A549 (cell line): Measurements from ENCODE around the gene PDSS2. TPM values are rescaled to one million over a fixed set of nuclear protein-coding genes. Genes with fewer than 3 reads are reported as not detected.

Experiments used
- ATAC-seq, 2 experiments: fragments of 200-7000 bp in 1 of 2; fragments of >200 bp in 1 of 2; cut with Nextera tagmentation in 1 of 2; cut with Tn5 transposase in 1 of 2; 3 replicates each; pipeline versions ENCODE4 v1.8.0 to v1.9.1; 2018 to 2020; ENCODE audit warnings: mild to moderate bottlenecking in 1 of 2, moderate library complexity in 1 of 2
- CTCF ChIA-PET: fragments of 300-600 bp; sonication (Branson Sonifier 250); formaldehyde crosslinking; extraction: SDS; loops from one replicate; lab custom pipeline; 2021; ENCODE audit warnings: antibody characterized with exemption, inconsistent platforms; lab: Yijun Ruan, JAX
- POLR2A ChIA-PET: fragments of 350-600 bp; formaldehyde crosslinking; extraction: SDS; loops from one replicate; lab custom pipeline; 2021; ENCODE audit warnings: antibody characterized with exemption, inconsistent platforms; lab: Yijun Ruan, JAX
- DNase-seq, 2 experiments: peaks; one replicate each; pipeline versions ENCODE4 v3.0.0 to v3.0.0-alpha.2; 2011 to 2016; ENCODE audit warnings: low read depth in 1 of 2, low spot score in 1 of 2
- FAIRE-seq: peaks from 2 replicates; lab custom pipeline; 2011; peaks lifted over from hg19 to GRCh38; lab: Jason Lieb, UNC
- H3K27ac ChIP-seq, 2 experiments: fragments of >200 bp; sonication (Bioruptor Twin); formaldehyde crosslinking; 3 replicates each; pipeline ENCODE4 v1.5.1; 2016 to 2017
- H3K4me1 ChIP-seq: fragments of >200 bp; sonication (Bioruptor Twin); formaldehyde crosslinking; 3 replicates; pipeline ENCODE4 v1.6.1; 2016
- H3K4me2 ChIP-seq: fragments of >200 bp; sonication (Bioruptor Twin); formaldehyde crosslinking; 3 replicates; pipeline ENCODE4 v1.6.1; 2016
- H3K4me3 ChIP-seq: fragments of >200 bp; sonication (Bioruptor Twin); formaldehyde crosslinking; 3 replicates; pipeline ENCODE4 v1.5.1; 2016
- H3K9me3 ChIP-seq: fragments of >200 bp; sonication (Bioruptor Twin); formaldehyde crosslinking; 3 replicates; pipeline ENCODE4 v1.6.1; 2016
- CBX8 ChIP-seq: fragments of 200-600 bp; sonication (generic); IDR thresholded peaks from 2 replicates; pipeline ENCODE4 v1.6.1; 2016
- CEBPB ChIP-seq, 2 experiments: fragments of >200 bp in 1 of 2; sonication (Bioruptor Twin) in 1 of 2; formaldehyde crosslinking in 1 of 2; IDR thresholded peaks; 2 replicates each; pipeline ENCODE4 v1.6.1; 2012 to 2016
- CHD2 ChIP-seq: fragments of 150-350 bp; IDR thresholded peaks from 2 replicates; pipeline ENCODE4 v1.6.1; 2014; ENCODE audit warnings: low read length; ENCODE audit not compliant: partially characterized antibody
- CHD4 ChIP-seq: fragments of 200-600 bp; sonication (generic); IDR thresholded peaks from 2 replicates; pipeline ENCODE4 v1.6.1; 2016; ENCODE audit warnings: antibody characterized with exemption, mild to moderate bottlenecking, borderline replicate concordance
- EHMT2 ChIP-seq: fragments of 200-600 bp; sonication (generic); IDR thresholded peaks from 2 replicates; pipeline ENCODE4 v1.6.1; 2016; ENCODE audit warnings: antibody characterized with exemption, low read depth, mild to moderate bottlenecking, moderate library complexity
- ESRRA ChIP-seq: fragments of 150-350 bp; IDR thresholded peaks from 2 replicates; pipeline ENCODE4 v1.6.1; 2014; ENCODE audit warnings: mild to moderate bottlenecking, low read length, borderline replicate concordance
- FOSB ChIP-seq: fragments of 250-450 bp; sonication (Bioruptor Pico); IDR thresholded peaks from 2 replicates; pipeline ENCODE4 v1.5.0; 2020; ENCODE audit warnings: mild to moderate bottlenecking, moderate library complexity
- FOSL2 ChIP-seq, 2 experiments: fragments of 450-650 bp in 1 of 2; fragments of >200 bp in 1 of 2; sonication (Bioruptor Twin) in 1 of 2; formaldehyde crosslinking; IDR thresholded peaks; 2 replicates each; pipeline versions ENCODE4 v1.5.0 to v1.6.1; 2016 to 2020; ENCODE audit warnings: mild to moderate bottlenecking in 1 of 2, moderate library complexity in 1 of 2
- HDAC2 ChIP-seq: fragments of 200-600 bp; sonication (generic); IDR thresholded peaks from 2 replicates; pipeline ENCODE4 v1.6.1; 2016
- HOXB5 ChIP-seq: fragments of 250-450 bp; sonication (Bioruptor Pico); IDR thresholded peaks from 2 replicates; pipeline ENCODE4 v1.5.0; 2020; ENCODE audit warnings: mild to moderate bottlenecking, moderate library complexity
- JUNB ChIP-seq: fragments of >200 bp; sonication (Bioruptor Twin); formaldehyde crosslinking; IDR thresholded peaks from 2 replicates; pipeline ENCODE4 v1.6.1; 2016
- MAFK ChIP-seq: fragments of 450-650 bp; IDR thresholded peaks from 2 replicates; pipeline ENCODE4 v1.6.1; 2014; ENCODE audit not compliant: partially characterized antibody
- MAX ChIP-seq: IDR thresholded peaks from 2 replicates; pipeline ENCODE4 v1.6.1; 2012
- MAZ ChIP-seq: fragments of 150-350 bp; IDR thresholded peaks from 2 replicates; pipeline ENCODE4 v1.6.1; 2014; ENCODE audit warnings: antibody characterized with exemption, low read depth, low read length, borderline replicate concordance
- NPAS2 ChIP-seq: fragments of 250-450 bp; sonication (Bioruptor Pico); IDR thresholded peaks from 2 replicates; pipeline ENCODE4 v1.8.0; 2022; ENCODE audit warnings: mild to moderate bottlenecking, moderate library complexity, borderline replicate concordance
- NR3C1 ChIP-seq: fragments of >200 bp; sonication (Bioruptor Twin); formaldehyde crosslinking; IDR thresholded peaks from 3 replicates; pipeline ENCODE4 v1.6.1; 2017
- PBX3 ChIP-seq: IDR thresholded peaks from 2 replicates; pipeline ENCODE4 v1.6.1; 2012
- POLR2A ChIP-seq: IDR thresholded peaks from 2 replicates; pipeline ENCODE4 v1.6.1; 2012; ENCODE audit warnings: mild to moderate bottlenecking, low read length
- POLR2AphosphoS2 ChIP-seq: conservative IDR thresholded peaks from 2 replicates; pipeline ENCODE4 v1.6.1; 2012; ENCODE audit warnings: low read length, improper control_type of control experiment, inconsistent platforms
- RCOR1 ChIP-seq: fragments of 150-350 bp; IDR thresholded peaks from 2 replicates; pipeline ENCODE4 v1.6.1; 2014; ENCODE audit warnings: antibody characterized with exemption, low read length, low read depth
- RNF2 ChIP-seq: fragments of 200-600 bp; sonication (generic); IDR thresholded peaks from 2 replicates; pipeline ENCODE4 v1.6.1; 2016; ENCODE audit warnings: low read depth, mild to moderate bottlenecking, antibody characterized with exemption, moderate library complexity, borderline replicate concordance
- ZC3H11A ChIP-seq: fragments of 450-650 bp; IDR thresholded peaks from 2 replicates; pipeline ENCODE4 v1.6.1; 2014; ENCODE audit warnings: antibody characterized with exemption, mild to moderate bottlenecking
- ZFP36 ChIP-seq: fragments of 450-650 bp; IDR thresholded peaks from 2 replicates; pipeline ENCODE4 v1.6.1; 2014; ENCODE audit warnings: borderline replicate concordance; ENCODE audit not compliant: partially characterized antibody
- ZSCAN20 ChIP-seq: fragments of 250-450 bp; sonication (Bioruptor Pico); IDR thresholded peaks from 2 replicates; pipeline ENCODE4 v1.8.0; 2022; ENCODE audit warnings: mild to moderate bottlenecking, moderate library complexity
- WGBS: methylation state at CpG from one replicate; pipeline ENCODE4 v1.1.6; 2017; ENCODE audit errors: missing lambda C conversion rate; 5-methylcytosine and 5-hydroxymethylcytosine counted together
- polyA plus RNA-seq, 4 experiments: library from polyadenylated mRNA; depleted of rRNA in 3 of 4; stranded (reverse); fragments of >200 nt; fragmentation: RNase III in 1 of 4; extraction: RNeasy Plus Mini Kit Qiagen cat#74134 plus additional on column Dnase treatment in 1 of 4; gene quantifications; 2 replicates in 3 of 4; 3 replicates in 1 of 4; pipeline ENCODE4 v1.2.3, GENCODE V29; 2011 to 2017
- TF ChIP-seq, protein P1 (sequence below): fragments of 450-650 bp; IDR thresholded peaks from 2 replicates; pipeline ENCODE4 v1.6.1; 2014; ENCODE audit warnings: antibody characterized with exemption

The PDSS2 gene
- polyA plus RNA-seq, 2 of the 4 experiments (the other 2 are of a cell fraction), result 7.2 to 17.3 TPM

DNA sequence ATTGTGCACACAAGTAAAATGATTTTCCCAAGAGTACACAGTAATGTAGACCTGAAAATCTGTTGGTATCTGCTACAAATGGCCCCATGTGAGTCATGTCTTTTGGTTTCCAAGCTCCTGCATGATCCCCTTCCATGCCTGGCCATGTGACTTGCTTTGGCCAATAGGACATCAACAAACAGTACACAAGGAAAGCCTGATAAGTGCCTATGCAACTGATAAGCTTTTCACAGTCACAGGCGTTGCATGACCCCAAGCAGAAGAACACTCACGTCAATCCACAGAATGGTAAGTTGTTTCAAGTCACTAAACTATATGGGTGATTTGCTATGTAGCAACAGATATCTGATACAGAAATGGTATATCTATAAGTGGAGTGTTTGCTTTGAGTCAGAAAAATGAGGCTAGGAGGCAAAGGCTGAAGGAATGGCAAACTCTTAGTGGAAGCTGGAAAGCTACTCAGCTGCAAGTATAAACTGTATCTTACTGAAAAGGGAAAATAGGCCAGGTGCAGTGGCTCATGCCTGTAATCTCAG is 184.0 kb downstream of the PDSS2 start:
- no peak for ATAC-seq
- no peak overlapping the region for H3K27ac ChIP-seq
- no peaks in the 10 kb centered on the region for H3K9me3 ChIP-seq
- POLR2A ChIA-PET, result no interaction called here
- H3K4me3 ChIP-seq, result no peak overlapping the region
- H3K4me1 ChIP-seq, result no peaks in the 10 kb centered on the region
- FAIRE-seq, result no peak
- CTCF ChIA-PET, result no interaction called here
- WGBS, result 100% methylated on average over 2 of the region's 2 CpGs
- H3K4me2 ChIP-seq, result no peak overlapping the region
- peak in 1 of 2 experiments; percentile 10 for DNase-seq
- no peak for TF ChIP-seq FOSL2 (IDR thresholded peaks at IDR 0.05)
- TF ChIP-seq FOSL2 (CRISPR knock-in tag; IDR thresholded peaks at IDR 0.05), result no peak
- no peak for TF ChIP-seq ZC3H11A
- TF ChIP-seq CEBPB (IDR thresholded peaks at IDR 0.05), result no peak
- no peak for TF ChIP-seq EHMT2
- TF ChIP-seq, protein P1, sequence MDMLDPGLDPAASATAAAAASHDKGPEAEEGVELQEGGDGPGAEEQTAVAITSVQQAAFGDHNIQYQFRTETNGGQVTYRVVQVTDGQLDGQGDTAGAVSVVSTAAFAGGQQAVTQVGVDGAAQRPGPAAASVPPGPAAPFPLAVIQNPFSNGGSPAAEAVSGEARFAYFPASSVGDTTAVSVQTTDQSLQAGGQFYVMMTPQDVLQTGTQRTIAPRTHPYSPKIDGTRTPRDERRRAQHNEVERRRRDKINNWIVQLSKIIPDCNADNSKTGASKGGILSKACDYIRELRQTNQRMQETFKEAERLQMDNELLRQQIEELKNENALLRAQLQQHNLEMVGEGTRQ, result peak; percentile 21; the same call in 1 of the 2 replicates
- no peak for TF ChIP-seq MAFK
- no peak for TF ChIP-seq MAZ

DNA sequence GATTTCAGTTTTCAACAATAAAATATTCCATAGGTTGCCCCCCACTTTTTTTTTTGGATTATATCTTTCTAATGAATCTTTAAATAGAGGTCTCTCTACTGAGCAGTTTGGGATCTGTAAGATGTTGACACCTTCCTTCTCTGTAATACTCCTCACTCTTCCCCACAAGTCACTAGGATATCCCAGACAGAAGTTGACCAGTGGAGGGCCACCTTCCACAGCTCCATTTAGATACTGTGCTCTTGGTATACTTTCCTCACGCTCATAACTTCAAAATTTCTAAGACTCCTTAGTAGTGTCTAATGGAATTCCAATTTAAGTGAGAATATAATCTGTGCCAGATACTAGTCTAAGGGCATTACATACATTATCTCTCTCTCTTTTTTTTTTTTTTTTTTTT is 185.1 kb downstream of the PDSS2 start:
- H3K4me2 ChIP-seq, result no peak overlapping the region
- no peak overlapping the region for H3K4me3 ChIP-seq
- DNase-seq, result peak in 1 of 2 experiments; percentile 5
- no peaks in the 10 kb centered on the region for H3K9me3 ChIP-seq
- CTCF ChIA-PET, result interaction anchor here (0.6 to 0.7 kb wide), 3 partner anchors 566 to 1234 kb away, joined by 3 to 4 read pairs (median 4); no protein-coding TSS in a partner anchor
- FAIRE-seq, result no peak
- H3K27ac ChIP-seq, result no peak overlapping the region
- no peak for ATAC-seq
- POLR2A ChIA-PET, result no interaction called here
- no peaks in the 10 kb centered on the region for H3K4me1 ChIP-seq
- TF ChIP-seq EHMT2 (no peak), CBX8 (no peak), MAX (no peak), HOXB5 (CRISPR knock-in tag) (no peak), POLR2AphosphoS2 (no peak), HDAC2 (no peak), NPAS2 (CRISPR knock-in tag) (no peak), FOSL2 (IDR thresholded peaks at IDR 0.05) (no peak), FOSL2 (CRISPR knock-in tag; IDR thresholded peaks at IDR 0.05) (no peak), RNF2 (no peak), ZC3H11A (no peak), CHD4 (no peak), PBX3 (no peak), NR3C1 (no peak), ESRRA (no peak), JUNB (no peak), CHD2 (no peak), ZFP36 (no peak), FOSB (CRISPR knock-in tag) (no peak), RCOR1 (no peak), ZSCAN20 (CRISPR knock-in tag) (no peak)
- 100% methylated on average over 1 of the region's 1 CpG for WGBS

DNA sequence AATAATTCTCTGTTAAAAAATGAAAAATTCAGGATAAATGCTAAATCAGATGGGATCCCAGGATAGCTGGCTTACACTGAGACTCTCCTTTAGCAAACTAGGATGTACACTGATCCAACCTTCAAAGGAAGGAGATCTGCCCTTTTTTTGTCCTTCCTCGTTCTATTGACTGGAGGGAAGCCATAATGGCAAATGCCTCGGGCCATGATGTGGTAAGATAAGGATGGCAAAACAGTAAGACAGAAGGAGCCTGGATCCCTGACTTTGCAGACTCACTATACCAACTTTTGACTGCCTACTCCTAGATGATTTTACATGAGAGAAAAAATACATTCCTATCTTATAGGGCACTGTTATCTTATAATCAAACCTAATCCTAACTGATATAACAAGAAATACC is 187.1 kb downstream of the PDSS2 start:
- DNase-seq (no peak), ATAC-seq (no peak), FAIRE-seq (no peak)
- no peaks in the 10 kb centered on the region for H3K9me3 ChIP-seq
- no peaks in the 10 kb centered on the region for H3K4me1 ChIP-seq
- H3K4me2 ChIP-seq, result no peak overlapping the region
- WGBS, result 73% methylated on average over 2 of the region's 2 CpGs
- CTCF ChIA-PET, result no interaction called here
- TF ChIP-seq POLR2A (no peak), EHMT2 (no peak)
- H3K27ac ChIP-seq, result no peak overlapping the region
- H3K4me3 ChIP-seq, result no peak overlapping the region
- POLR2A ChIA-PET, result no interaction called here
